HG02973 (cell line): Measurements from ENCODE around the gene SEPTIN2.
A peak's percentile ranks its signal among the peaks of the same experiment; 100 is the strongest.
"Not testable (repeated sequence)": the region's sequence is repeated elsewhere in the genome, so short reads cannot be mapped to it uniquely, and the experiment has no call there.

Experiments used
- ATAC-seq: cut with Tn5 transposase; IDR thresholded peaks from one replicate; pipeline ENCODE4 v1.9.1; 2021; ENCODE audit warnings: moderate library complexity; ENCODE audit not compliant: unreplicated experiment

SEPTIN2 gene

GRCh38 chr2:241313543-241314095 lies 2.1 kb upstream of the SEPTIN2 start:
- ATAC-seq, result no peak

- peak; percentile 2 for ATAC-seq
These were observed 1.3 kb upstream of the SEPTIN2 start for GRCh38 chr2:241314226-241315092.

- peak; percentile 58 for ATAC-seq
These were observed 439 bp upstream of the SEPTIN2 start, which contains the start of gene HDLBP for GRCh38 chr2:241315093-241315878. Gene HDLBP, minus strand, starts transcription at chr2:241315672. Its CDS starts 48,803 bp downstream, at chr2:241266869.

- ATAC-seq, result no peak
These were observed 1.1 kb downstream of the SEPTIN2 start for GRCh38 chr2:241316825-241317224.

- ATAC-seq, result no peak
These were observed 1.7 kb downstream of the SEPTIN2 start for GRCh38 chr2:241317391-241317790.

GRCh38 chr2:241318830-241319229 lies 3.1 kb downstream of the SEPTIN2 start:
- not testable (repeated sequence) for ATAC-seq

GRCh38 chr2:241320394-241320793 lies 4.7 kb downstream of the SEPTIN2 start:
- ATAC-seq, result no peak

GRCh38 chr2:241321033-241321432 lies 5.3 kb downstream of the SEPTIN2 start:
- no peak for ATAC-seq

- no peak for ATAC-seq
These were observed 6.2 kb downstream of the SEPTIN2 start for GRCh38 chr2:241321886-241322285.

GRCh38 chr2:241323778-241324177 lies 8.1 kb downstream of the SEPTIN2 start:
- ATAC-seq, result no peak

GRCh38 chr2:241324775-241325174 lies 9.1 kb downstream of the SEPTIN2 start:
- ATAC-seq, result no peak

- ATAC-seq, result no peak
These were observed 9.5 kb downstream of the SEPTIN2 start for GRCh38 chr2:241325257-241325656.

- ATAC-seq, result no peak
These were observed 14.2 kb downstream of the SEPTIN2 start for GRCh38 chr2:241329669-241330615.

GRCh38 chr2:241330616-241330981 lies 14.9 kb downstream of the SEPTIN2 start:
- ATAC-seq, result no peak

GRCh38 chr2:241334813-241335212 lies 19.1 kb downstream of the SEPTIN2 start:
- ATAC-seq, result no peak

- ATAC-seq, result no peak
These were observed 24.3 kb downstream of the SEPTIN2 start for GRCh38 chr2:241339839-241340630.

GRCh38 chr2:241340631-241341163 lies 25.0 kb downstream of the SEPTIN2 start:
- no peak for ATAC-seq

GRCh38 chr2:241344925-241345651 lies 29.4 kb downstream of the SEPTIN2 start:
- no peak for ATAC-seq

GRCh38 chr2:241349941-241350340 lies 34.2 kb downstream of the SEPTIN2 start:
- ATAC-seq, result no peak
